Fibroblast of lung (primary cell): Measurements from ENCODE around the gene HSPB6. TPM values are rescaled to one million over a fixed set of nuclear protein-coding genes. Genes with fewer than 3 reads are reported as not detected.

Experiments used
- DNase-seq, 2 donors: peaks; one replicate each; pipeline versions ENCODE4 v3.0.0 to v3.0.0-alpha.2; 2010; ENCODE audit warnings: low read depth in 2 of 2
- H2AFZ ChIP-seq: 2 replicates; pipeline ENCODE4 v1.5.1; 2012; ENCODE audit warnings: low read length, control low read depth, inconsistent platforms
- H3K27ac ChIP-seq: 2 replicates; pipeline ENCODE4 v1.5.1; 2011; ENCODE audit warnings: low read length, control low read depth; ENCODE audit not compliant: insufficient read depth
- H3K27me3 ChIP-seq: 2 replicates; pipeline ENCODE4 v1.5.1; 2011; ENCODE audit warnings: mild to moderate bottlenecking, low read length; ENCODE audit not compliant: control insufficient read depth, insufficient read depth
- H3K36me3 ChIP-seq: 2 replicates; pipeline ENCODE4 v1.5.1; 2011; ENCODE audit warnings: low read length; ENCODE audit not compliant: control insufficient read depth, insufficient read depth
- H3K4me1 ChIP-seq: 2 replicates; pipeline ENCODE4 v1.5.1; 2011; ENCODE audit warnings: low read length; ENCODE audit not compliant: control insufficient read depth, insufficient read depth; ENCODE audit errors: extremely low read depth
- H3K4me2 ChIP-seq: 2 replicates; pipeline ENCODE4 v1.5.1; 2011; ENCODE audit warnings: low read length, control low read depth; ENCODE audit not compliant: insufficient read depth; ENCODE audit errors: extremely low read depth
- H3K4me3 ChIP-seq, 4 experiments: fragments of 200-600 bp in 1 of 4; sonication (generic) in 1 of 4; replicated peaks in 1 of 4; 2 replicates each; pipeline ENCODE4 v1.5.1; 2011 to 2016; ENCODE audit warnings: low read length in 4 of 4, low read depth in 3 of 4, mild to moderate bottlenecking in 3 of 4, control low read depth in 2 of 4, inconsistent platforms in 1 of 4, mixed read lengths in 1 of 4; ENCODE audit not compliant: insufficient read depth in 1 of 4; ENCODE audit errors: control extremely low read depth in 1 of 4
- H3K79me2 ChIP-seq: 2 replicates; pipeline ENCODE4 v1.5.1; 2012; ENCODE audit warnings: mild to moderate bottlenecking, low read length, inconsistent platforms; ENCODE audit not compliant: control insufficient read depth, insufficient read depth
- H3K9ac ChIP-seq: 2 replicates; pipeline ENCODE4 v1.5.1; 2011; ENCODE audit warnings: mild to moderate bottlenecking, low read length, control low read depth; ENCODE audit not compliant: insufficient read depth
- H3K9me3 ChIP-seq: 2 replicates; pipeline ENCODE4 v1.5.1; 2012; ENCODE audit warnings: low read depth, low read length; ENCODE audit not compliant: control insufficient read depth, insufficient read depth
- H4K20me1 ChIP-seq: 2 replicates; pipeline ENCODE4 v1.5.1; 2011; ENCODE audit warnings: low read length; ENCODE audit not compliant: control insufficient read depth, insufficient read depth; ENCODE audit errors: extremely low read depth
- CTCF ChIP-seq, 2 donors: IDR thresholded peaks in 1 of 2; conservative IDR thresholded peaks in 1 of 2; 1 replicate in 1 of 2; 2 replicates in 1 of 2; pipeline ENCODE4 v1.5.1; 2011 to 2012; ENCODE audit warnings: low read length in 2 of 2, control low read depth in 1 of 2, inconsistent platforms in 1 of 2, low read depth in 1 of 2, mild to moderate bottlenecking in 1 of 2
- EZH2 ChIP-seq: IDR thresholded peaks from 2 replicates; pipeline ENCODE4 v1.5.1; 2012; ENCODE audit warnings: low read length, control low read depth, mild to moderate bottlenecking; ENCODE audit errors: missing control alignments
- polyA plus RNA-seq, 2 donors: library from polyadenylated mRNA; depleted of rRNA in 1 of 2; stranded (reverse) in 1 of 2; unstranded in 1 of 2; fragments of >200 nt; gene quantifications; 2 replicates each; pipeline ENCODE4 v1.2.1, GENCODE V29; 2011 to 2012; ENCODE audit warnings: missing spikeins in 1 of 2
- total RNA-seq: library from RNA; depleted of rRNA; stranded (reverse); fragments of >200 nt; gene quantifications from 2 replicates; pipeline ENCODE4 v1.2.1, GENCODE V29; 2014

HSPB6 gene
- total and polyA plus RNA-seq, 2 donors (not counting 1 experiment from before 2014, with no cell fraction given) = 53.1 to 54.3 TPM

- H3K4me1 ChIP-seq = no peaks in the 10 kb centered on the region
- peaks cover 51% of the 10 kb centered on the region for H3K36me3 ChIP-seq
- H3K9ac ChIP-seq = no peak overlapping the region
- no peaks in the 10 kb centered on the region for H3K27me3 ChIP-seq
- H3K79me2 ChIP-seq = no peaks in the 10 kb centered on the region
- H3K4me2 ChIP-seq = no peak overlapping the region
- no peak for TF ChIP-seq EZH2
- no peak overlapping the region for H2AFZ ChIP-seq
- no peaks in the 10 kb centered on the region for H4K20me1 ChIP-seq
- no peak overlapping the region for H3K27ac ChIP-seq
- H3K9me3 ChIP-seq = no peaks in the 10 kb centered on the region
- DNase-seq = no peak
- H3K4me3 ChIP-seq = no peak overlapping the region
Measured at GRCh38 chr19:35731353-35731752, 25.5 kb downstream of the HSPB6 start.

GRCh38 chr19:35730326-35730725 lies 26.5 kb downstream of the HSPB6 start:
- Histone ChIP-seq H2AFZ (no peak overlapping the region), H3K27ac (no peak overlapping the region), H3K9me3 (no peaks in the 10 kb centered on the region), H3K4me3 (no peak overlapping the region), H3K4me1 (no peaks in the 10 kb centered on the region), H3K4me2 (no peak overlapping the region), H3K36me3 (peaks cover 60% of the 10 kb centered on the region), H3K9ac (no peak overlapping the region), H3K27me3 (no peaks in the 10 kb centered on the region), H4K20me1 (no peaks in the 10 kb centered on the region), H3K79me2 (no peaks in the 10 kb centered on the region)
- DNase-seq = no peak
- TF ChIP-seq CTCF (conservative IDR thresholded peaks at IDR 0.05 in 1 of 2, IDR thresholded peaks at IDR 0.05 in 1 of 2; ENCODE audit: low read depth in 1 of 2, low read length in 2 of 2) (no peak), EZH2 (no peak)

GRCh38 chr19:35729763-35730162 lies 27.1 kb downstream of the HSPB6 start:
- peaks cover 57% of the 10 kb centered on the region for H3K36me3 ChIP-seq
- no peak overlapping the region for H3K4me3 ChIP-seq

More at GRCh38 chr19:35729763-35730162, 27.1 kb downstream of the HSPB6 start:
- no peak overlapping the region for H3K4me2 ChIP-seq
- no peak for DNase-seq
- no peaks in the 10 kb centered on the region for H3K79me2 ChIP-seq
- no peak for TF ChIP-seq CTCF (conservative IDR thresholded peaks at IDR 0.05 in 1 of 2, IDR thresholded peaks at IDR 0.05 in 1 of 2; ENCODE audit: low read depth in 1 of 2, low read length in 2 of 2)
- no peak for TF ChIP-seq EZH2
- H3K9me3 ChIP-seq = no peaks in the 10 kb centered on the region
- H3K9ac ChIP-seq = no peak overlapping the region
- no peaks in the 10 kb centered on the region for H4K20me1 ChIP-seq
- H3K4me1 ChIP-seq = no peaks in the 10 kb centered on the region
- no peaks in the 10 kb centered on the region for H3K27me3 ChIP-seq
- no peak overlapping the region for H2AFZ ChIP-seq
- H3K27ac ChIP-seq = no peak overlapping the region
